Transverse colon (tissue), 4 donors: ENCODE measurements around the gene ZSCAN5B. TPM values are rescaled to one million over a fixed set of nuclear protein-coding genes. Genes with fewer than 3 reads are reported as not detected.

Source experiments
- DNase-seq: peaks from one replicate; pipeline ENCODE4 v3.0.0-alpha.2; 2019
- H3K27ac ChIP-seq, 4 donors: fragments of 200-600 bp; sonication (generic); 2 replicates each; pipeline ENCODE4 v1.5.1; 2016 to 2018; ENCODE audit warnings: inconsistent platforms in 4 of 4
- H3K27me3 ChIP-seq: fragments of 200-600 bp; sonication (generic); 2 replicates; pipeline ENCODE4 v1.5.1; 2017; ENCODE audit warnings: inconsistent platforms
- H3K36me3 ChIP-seq, 4 donors: fragments of 200-600 bp; sonication (generic); 2 replicates each; pipeline ENCODE4 v1.5.1; 2017 to 2019; ENCODE audit warnings: inconsistent platforms in 4 of 4
- H3K4me1 ChIP-seq, 4 donors: fragments of 200-600 bp; sonication (generic); 2 replicates each; pipeline ENCODE4 v1.5.1; 2017 to 2020; ENCODE audit warnings: inconsistent platforms in 4 of 4
- H3K4me3 ChIP-seq, 4 donors: fragments of 200-600 bp; sonication (generic); 1 replicate in 1 of 4; 2 replicates in 3 of 4; pipeline versions ENCODE4 v1.5.1 to v1.6.1; 2017 to 2019; ENCODE audit warnings: inconsistent platforms in 4 of 4
- H3K9me3 ChIP-seq, 2 donors: fragments of 200-600 bp; sonication (generic); 2 replicates each; pipeline ENCODE4 v1.5.1; 2017 to 2019; ENCODE audit warnings: inconsistent platforms in 2 of 2
- CTCF ChIP-seq, 5 experiments: fragments of 200-600 bp in 3 of 5; fragments of 450-650 bp in 2 of 5; sonication (generic) in 3 of 5; IDR thresholded peaks; 1 replicate in 2 of 5; 2 replicates in 3 of 5; pipeline ENCODE4 v1.5.1; 2016 to 2017; ENCODE audit warnings: antibody characterized with exemption in 5 of 5, inconsistent platforms in 3 of 5, mild to moderate bottlenecking in 2 of 5, moderate library complexity in 1 of 5
- EP300 ChIP-seq: sonication (generic); formaldehyde crosslinking; IDR thresholded peaks from one replicate; pipeline ENCODE4 v1.6.1; 2017; ENCODE audit warnings: antibody characterized with exemption, low read depth
- POLR2A ChIP-seq: fragments of 450-650 bp; IDR thresholded peaks from one replicate; pipeline ENCODE4 v1.6.1; 2016; ENCODE audit warnings: antibody characterized with exemption, mild to moderate bottlenecking, moderate library complexity
- POLR2AphosphoS5 ChIP-seq, 3 donors: sonication (generic); formaldehyde crosslinking; IDR thresholded peaks; one replicate each; pipeline ENCODE4 v1.6.1; 2016; ENCODE audit warnings: antibody characterized with exemption in 3 of 3
- WGBS, 2 donors: methylation state at CpG; one replicate each; pipeline ENCODE4 v1.1.5; 2018; ENCODE audit warnings: low coverage in 1 of 2; 5-methylcytosine and 5-hydroxymethylcytosine counted together
- in situ Hi-C, 4 donors: fragments of 200-750 bp; cut with MboI; loops; one replicate each; pipeline versions ENCODE4 v1.15.0 to v1.15.1; 2017; ENCODE audit warnings: low sequenced_read_pairs in 3 of 4, low pct_ligation_motif_present in 1 of 4, low pct_unique_long_range_greater_than_20kb in 1 of 4
- intact Hi-C: fragments of 100-400 bp; cut with DNase I; formaldehyde crosslinking; loops from one replicate; pipeline ENCODE4 v1.15.1; 2023; ENCODE audit warnings: low total_unique reads
- total RNA-seq, 4 donors: library from RNA; depleted of rRNA; stranded (reverse); fragments of >200 nt; gene quantifications; one replicate each; pipeline ENCODE4 v1.1.0, GENCODE V29; 2016

The ZSCAN5B gene
- total RNA-seq, 4 donors from 2014 or later = not detected

DNA sequence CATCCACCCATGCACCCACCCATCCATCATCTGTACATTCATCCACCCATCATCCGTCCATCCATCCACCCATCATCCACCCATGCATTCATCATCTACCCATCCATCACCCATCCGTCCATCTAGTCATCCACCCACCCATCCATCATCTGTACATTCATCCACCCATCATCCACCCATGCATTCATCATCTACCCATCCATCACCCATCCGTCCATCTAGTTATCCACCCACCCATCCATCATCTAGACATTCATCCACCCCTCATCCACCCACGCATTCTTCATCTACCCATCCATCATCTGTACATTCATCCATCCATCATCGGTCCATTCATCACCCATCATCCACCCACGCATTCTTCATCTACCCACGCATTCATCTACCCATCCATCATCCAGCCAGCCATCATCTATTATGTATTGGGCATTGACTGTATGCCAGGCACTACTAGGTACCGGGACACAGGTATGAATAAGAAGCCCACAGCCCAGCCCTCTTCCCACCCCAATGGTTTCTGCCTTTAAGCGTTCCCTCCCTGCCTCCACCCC, 38.5 kb downstream of the ZSCAN5B start:
- intact Hi-C loops (no loop called here), in situ Hi-C loops (no loop called here)
- Histone ChIP-seq H3K27me3 (no peaks in the 10 kb centered on the region), H3K36me3 (peaks cover 0 to 16% (median 2%) of the 10 kb centered on the region in 4 donors), H3K27ac (no peak overlapping the region), H3K4me1 (peaks cover 0 to 12% (median 6%) of the 10 kb centered on the region in 4 donors), H3K9me3 (no peaks in the 10 kb centered on the region), H3K4me3 (no peak overlapping the region)
- no peak for DNase-seq
- 94 to 98% methylated on average over 7 to 9 of the region's 9 CpGs for WGBS, 2 donors
- TF ChIP-seq POLR2A = no peak
- TF ChIP-seq EP300 = no peak
- no peak for TF ChIP-seq CTCF (IDR thresholded peaks at IDR 0.05)
- no peak for TF ChIP-seq POLR2AphosphoS5 (IDR thresholded peaks at IDR 0.05)

DNA sequence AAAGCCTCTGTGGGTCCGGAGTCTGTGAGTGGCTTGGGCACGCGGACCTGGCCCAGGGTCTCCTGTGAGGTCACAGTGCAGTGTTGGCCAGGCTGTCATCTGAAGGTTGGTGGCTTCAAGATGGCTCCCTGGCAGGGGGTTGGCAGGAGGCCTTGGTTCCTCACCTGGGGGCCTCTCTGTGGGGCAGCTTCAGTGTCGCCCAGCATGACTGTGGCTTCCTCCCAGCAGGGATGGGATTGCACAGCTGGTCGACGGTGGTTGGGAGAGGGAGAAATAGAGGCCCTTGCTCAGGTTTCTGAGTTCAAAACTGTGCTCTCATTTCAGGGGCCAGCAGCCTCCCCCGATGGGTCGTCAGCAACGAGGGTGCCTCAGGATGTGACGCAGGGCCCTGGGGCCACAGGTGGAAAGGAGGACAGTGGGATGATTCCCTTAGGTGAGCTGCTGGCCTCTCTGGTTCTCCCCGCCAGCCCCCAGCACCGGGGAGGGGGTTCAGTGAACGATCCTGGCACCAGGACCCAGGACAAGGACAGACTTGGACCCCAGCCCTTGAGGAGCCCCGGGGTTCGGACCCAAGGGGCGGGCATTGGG, 39.3 kb downstream of the ZSCAN5B start:
- H3K36me3 ChIP-seq = peaks cover 0 to 16% (median 2%) of the 10 kb centered on the region in 4 donors
- 92% methylated on average over 16 of the region's 16 CpGs; no CpG with 5 or more reads in 1 of the 2 donors for WGBS, 2 donors

DNA sequence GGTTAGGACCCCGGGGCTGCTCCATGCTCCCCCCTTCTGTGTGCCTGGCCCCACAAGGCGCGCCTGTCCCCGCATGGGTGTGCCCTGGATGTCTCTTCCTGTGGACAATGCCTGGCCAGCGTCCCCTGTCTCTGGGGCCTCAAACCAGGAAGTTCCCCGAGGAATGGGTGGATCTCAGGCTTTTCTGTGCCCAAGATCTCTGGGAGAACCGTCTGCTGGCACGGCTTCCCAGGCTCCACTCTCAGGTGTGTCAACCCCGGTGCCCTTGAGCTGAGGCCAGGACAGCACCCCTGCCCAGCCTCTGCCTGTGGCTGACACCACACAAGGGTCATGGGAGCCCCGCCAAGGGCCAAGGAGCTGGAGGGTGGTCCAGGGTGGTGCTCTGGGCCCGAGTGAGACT, 40.8 kb downstream of the ZSCAN5B start:
- H3K9me3 ChIP-seq = no peaks in the 10 kb centered on the region
- H3K4me1 ChIP-seq = peaks cover 0 to 20% (median 6%) of the 10 kb centered on the region in 4 donors
- DNase-seq = peak; percentile 60
- H3K4me3 ChIP-seq = no peak overlapping the region
- WGBS, 2 donors = 50% methylated on average over 10 of the region's 11 CpGs; no CpG with 5 or more reads in 1 of the 2 donors
- peaks cover 0 to 16% (median 2%) of the 10 kb centered on the region in 4 donors for H3K36me3 ChIP-seq
- no peaks in the 10 kb centered on the region for H3K27me3 ChIP-seq
- H3K27ac ChIP-seq = peak overlapping the region; percentile 36 to 72 (median 69)
- TF ChIP-seq POLR2AphosphoS5 (IDR thresholded peaks at IDR 0.05) (no peak), EP300 (no peak), CTCF (IDR thresholded peaks at IDR 0.05) (no peak), POLR2A (no peak)
- in situ Hi-C loops = no loop called here
- intact Hi-C loops = no loop called here

More for the DNA sequence above, 39.3 kb downstream of the ZSCAN5B start:
- Histone ChIP-seq H3K4me3 (no peak overlapping the region), H3K4me1 (peaks cover 0 to 14% (median 6%) of the 10 kb centered on the region in 4 donors), H3K27me3 (no peaks in the 10 kb centered on the region), H3K27ac (no peak overlapping the region), H3K9me3 (no peaks in the 10 kb centered on the region)
- no peak for DNase-seq
- TF ChIP-seq EP300 = no peak
- TF ChIP-seq POLR2A = no peak
- no peak for TF ChIP-seq CTCF (IDR thresholded peaks at IDR 0.05)
- no peak for TF ChIP-seq POLR2AphosphoS5 (IDR thresholded peaks at IDR 0.05)
- intact Hi-C loops (no loop called here), in situ Hi-C loops (no loop called here)

- Histone ChIP-seq H3K4me1 (peaks cover 0 to 20% (median 6%) of the 10 kb centered on the region in 4 donors), H3K27ac (no peak overlapping the region), H3K27me3 (no peaks in the 10 kb centered on the region), H3K9me3 (no peaks in the 10 kb centered on the region), H3K4me3 (no peak overlapping the region), H3K36me3 (peaks cover 0 to 12% (median 2%) of the 10 kb centered on the region in 4 donors)
- intact Hi-C loops (no loop called here), in situ Hi-C loops (no loop called here)
- 76 to 100% methylated on average over 1 to 17 of the region's 17 CpGs for WGBS, 2 donors
- TF ChIP-seq CTCF (IDR thresholded peaks at IDR 0.05) = peak in 3 of 5 experiments; percentile 28 to 41 (median 37)
- TF ChIP-seq POLR2A = no peak
- TF ChIP-seq POLR2AphosphoS5 (IDR thresholded peaks at IDR 0.05) = no peak
- no peak for TF ChIP-seq EP300
- peak; percentile 33 for DNase-seq
Observed at GRCh38 chr19:56155124-56155687, 42.4 kb downstream of the ZSCAN5B start.
